NCI-H1930 (cell line): ENCODE measurements around the gene UGT1A1.
"Not testable (repeated sequence)": the region's sequence is repeated elsewhere in the genome, so short reads cannot be mapped to it uniquely, and the experiment has no call there.

Experiments
- DNase-seq, 2 experiments: peaks; one replicate each; lab custom pipeline; 2025; lab: John Stamatoyannopoulos, UW

Gene UGT1A1

GRCh38 chr2:233760043-233760442 lies at the start of gene UGT1A1:
Gene UGT1A1, plus strand, starts transcription at chr2:233760270. Its CDS starts 18 bp downstream, at chr2:233760288.
- no peak for DNase-seq

DNA sequence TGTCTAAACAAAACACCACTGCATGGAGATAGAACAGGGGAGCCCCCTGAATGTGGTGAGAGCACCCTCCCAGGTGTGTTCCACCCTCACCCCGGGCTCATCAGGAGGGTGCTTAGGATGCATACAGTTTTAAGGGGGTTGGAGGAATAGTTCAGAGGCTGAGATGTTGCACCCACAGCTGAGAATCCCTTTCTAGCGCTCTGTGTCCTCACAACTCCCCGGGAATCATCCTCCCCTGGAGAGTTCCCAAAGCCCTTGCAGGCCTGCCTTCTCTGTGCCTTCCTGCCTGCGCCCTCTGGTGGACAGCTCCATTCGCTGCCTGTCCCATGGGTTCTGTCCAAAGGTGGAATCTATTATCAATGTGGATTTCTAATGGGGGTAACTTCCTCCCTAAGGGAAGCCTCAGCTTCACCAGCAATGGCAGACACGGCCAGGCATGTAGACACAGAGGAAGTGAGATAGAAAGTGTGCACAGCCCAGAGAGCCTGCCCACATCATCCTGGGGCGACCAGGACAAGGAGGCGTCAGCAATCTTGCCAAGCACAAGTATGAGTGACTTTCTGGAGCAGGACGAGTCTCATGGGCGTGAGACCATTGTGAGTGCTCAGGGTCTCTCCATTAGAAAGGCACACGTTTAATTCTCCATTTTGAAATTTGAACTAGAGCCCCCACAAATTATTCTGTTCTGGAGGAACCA lies 48.6 kb upstream of the UGT1A1 start:
- DNase-seq: peak; percentile 13 to 47

DNA sequence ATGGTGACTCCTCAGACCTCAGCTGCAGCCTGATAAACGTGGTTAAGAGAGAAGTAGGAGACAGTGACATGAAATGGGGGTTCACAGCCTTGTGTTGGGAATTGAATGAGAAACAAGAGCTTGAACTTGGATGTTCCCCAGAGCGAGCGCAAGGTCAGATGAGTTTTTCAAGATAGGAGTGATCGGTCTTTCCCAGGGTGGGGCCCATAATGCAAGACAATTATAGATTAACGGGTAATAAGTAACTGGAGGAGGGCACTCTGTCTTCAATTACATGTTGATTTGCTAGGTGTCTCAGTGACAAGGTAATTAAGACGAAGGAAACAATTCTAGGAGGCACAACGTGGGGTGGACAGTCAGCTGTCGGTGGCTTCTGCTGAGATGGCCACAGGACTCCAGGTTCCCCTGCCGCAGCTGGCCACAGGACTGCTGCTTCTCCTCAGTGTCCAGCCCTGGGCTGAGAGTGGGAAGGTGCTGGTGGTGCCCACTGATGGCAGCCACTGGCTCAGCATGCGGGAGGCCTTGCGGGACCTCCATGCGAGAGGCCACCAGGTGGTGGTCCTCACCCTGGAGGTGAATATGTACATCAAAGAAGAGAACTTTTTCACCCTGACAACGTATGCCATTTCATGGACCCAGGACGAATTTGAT lies 47.3 kb upstream of the UGT1A1 start, which contains the start of gene UGT1A5:
Gene UGT1A5 (plus strand): TSS at position 297 of the 651 bp plus-strand sequence. CDS start 85 bp downstream, at position 382.
- DNase-seq: no peak

DNA sequence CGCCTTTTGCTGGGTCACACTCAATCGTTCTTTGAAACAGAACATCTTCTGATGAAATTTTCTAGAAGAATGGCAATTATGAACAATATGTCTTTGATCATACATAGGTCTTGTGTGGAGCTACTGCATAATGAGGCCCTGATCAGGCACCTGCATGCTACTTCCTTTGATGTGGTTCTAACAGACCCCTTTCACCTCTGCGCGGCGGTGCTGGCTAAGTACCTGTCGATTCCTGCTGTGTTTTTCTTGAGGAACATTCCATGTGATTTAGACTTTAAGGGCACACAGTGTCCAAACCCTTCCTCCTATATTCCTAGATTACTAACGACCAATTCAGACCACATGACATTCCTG lies 46.8 kb upstream of the UGT1A1 start:
- no peak for DNase-seq

DNA sequence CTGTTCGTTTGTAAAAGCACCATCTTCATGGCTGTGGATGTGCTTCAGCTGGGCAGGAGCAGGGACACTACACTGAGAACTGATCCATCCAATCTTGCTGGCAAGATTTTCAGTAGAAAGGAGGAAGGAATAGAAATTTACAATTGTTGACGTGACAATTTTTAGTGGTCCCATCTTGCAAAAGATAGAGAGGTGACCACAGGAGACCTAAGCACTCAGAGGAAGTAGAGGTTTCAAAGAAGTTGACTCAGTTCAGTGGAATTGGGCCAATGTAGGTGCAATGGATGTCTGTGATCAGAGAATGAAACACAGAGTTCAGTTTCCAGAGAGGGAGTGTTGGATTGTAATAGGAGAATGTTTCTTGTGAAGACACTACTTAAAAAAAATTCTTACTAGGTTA lies 45.9 kb upstream of the UGT1A1 start:
- DNase-seq: no peak

DNA sequence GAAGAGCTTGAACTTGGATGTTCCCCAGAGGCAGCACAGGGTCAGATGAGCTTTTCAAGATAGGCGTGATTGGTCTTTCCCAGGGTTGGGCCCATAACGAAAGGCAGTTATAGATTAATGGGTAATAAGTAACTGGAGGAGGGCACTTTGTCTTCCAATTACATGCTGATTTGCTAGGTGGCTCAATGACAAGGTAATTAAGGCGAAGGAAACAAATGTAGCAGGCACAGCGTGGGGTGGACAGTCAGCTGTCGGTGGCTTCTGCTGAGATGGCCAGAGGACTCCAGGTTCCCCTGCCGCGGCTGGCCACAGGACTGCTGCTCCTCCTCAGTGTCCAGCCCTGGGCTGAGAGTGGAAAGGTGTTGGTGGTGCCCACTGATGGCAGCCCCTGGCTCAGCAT lies 41.5 kb upstream of the UGT1A1 start, which contains the start of gene UGT1A4:
Gene UGT1A4 (plus strand): TSS at position 185 of the 400 bp plus-strand sequence. CDS start 85 bp downstream, at position 270.
- no peak for DNase-seq

- DNase-seq: no peak
These were observed 31.3 kb upstream of the UGT1A1 start, which contains the start of gene UGT1A3 for GRCh38 chr2:233728723-233729301. Gene UGT1A3, plus strand, starts transcription at chr2:233729042. Its CDS starts 85 bp downstream, at chr2:233729127.

DNA sequence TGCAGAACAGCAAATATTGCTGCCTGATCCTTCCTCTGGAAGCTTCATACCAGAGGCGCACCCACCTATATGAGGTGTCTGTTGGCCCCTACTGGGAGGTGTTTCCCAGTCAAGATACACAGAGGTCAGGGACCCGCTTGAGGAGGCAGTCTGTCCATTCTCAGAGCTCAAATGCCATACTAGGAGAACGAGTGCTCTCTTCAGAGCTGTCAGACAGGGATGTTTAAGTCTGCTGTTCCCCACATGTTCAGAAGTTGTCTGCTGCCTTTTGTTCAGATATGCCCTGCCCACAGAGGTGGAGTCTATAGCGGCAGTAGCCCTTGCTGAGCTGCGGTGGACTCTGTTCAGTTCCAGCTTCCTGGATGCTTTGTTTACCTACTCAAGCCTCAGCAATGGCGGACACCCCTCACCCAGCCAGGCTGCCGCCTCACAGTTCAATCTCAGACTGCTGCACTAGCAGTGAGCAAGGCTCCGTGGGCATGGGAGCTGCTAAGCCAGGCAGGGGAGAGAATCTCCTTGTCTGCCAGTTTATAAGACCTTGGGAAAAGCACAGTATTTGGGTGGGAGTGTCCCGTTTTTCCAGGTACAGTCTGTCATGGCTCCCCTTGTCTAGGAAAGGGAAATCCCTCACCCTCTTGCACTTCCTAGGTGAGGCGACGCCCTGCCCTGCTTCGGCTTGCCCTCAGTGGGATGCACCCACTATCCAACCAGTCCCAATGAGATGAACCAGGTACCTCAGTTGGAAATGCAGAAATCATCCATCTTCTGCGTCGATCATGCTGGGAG lies 23.0 kb upstream of the UGT1A1 start:
- not testable (repeated sequence) for DNase-seq

- no peak for DNase-seq
These were observed 19.2 kb upstream of the UGT1A1 start for GRCh38 chr2:233740870-233741269.

DNA sequence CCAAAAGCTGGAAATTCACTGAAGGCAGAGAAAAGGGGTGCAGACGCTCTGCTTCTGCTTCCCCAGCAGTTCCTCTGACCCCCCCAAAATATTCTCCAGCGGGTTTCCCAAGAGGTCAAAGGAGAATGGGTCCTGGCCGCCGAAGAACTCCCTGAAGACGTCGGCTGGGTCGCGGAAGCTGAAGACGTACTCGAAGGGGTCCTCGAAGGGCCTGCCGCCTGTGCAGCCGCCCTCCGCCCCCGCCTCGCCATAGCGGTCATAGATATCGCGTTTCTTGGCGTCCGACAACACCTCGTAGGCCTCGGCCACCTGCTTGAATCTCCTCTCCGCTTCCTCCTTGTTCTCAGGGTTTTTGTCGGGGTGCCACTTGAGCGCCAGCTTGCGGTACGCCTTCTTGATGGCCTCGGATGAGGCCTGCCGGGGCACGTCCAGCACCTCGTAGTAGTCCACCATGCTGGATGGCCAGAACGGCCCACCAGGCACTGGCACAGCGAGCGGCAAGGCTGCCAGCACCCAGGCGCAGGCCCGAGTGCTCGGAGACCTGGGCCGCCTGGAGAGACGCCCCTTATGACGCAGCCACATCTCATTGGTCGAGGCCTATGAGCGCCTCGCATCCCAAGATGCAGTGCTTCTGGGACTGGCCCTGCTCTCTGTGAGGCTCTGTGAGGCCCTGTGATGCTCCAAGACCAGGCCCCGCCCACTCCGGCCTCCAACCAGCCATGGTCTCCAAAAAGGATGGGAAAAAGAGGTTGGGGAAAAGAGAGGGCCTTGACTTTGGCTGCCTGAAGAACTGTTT lies 16.4 kb upstream of the UGT1A1 start:
- no peak for DNase-seq

DNA sequence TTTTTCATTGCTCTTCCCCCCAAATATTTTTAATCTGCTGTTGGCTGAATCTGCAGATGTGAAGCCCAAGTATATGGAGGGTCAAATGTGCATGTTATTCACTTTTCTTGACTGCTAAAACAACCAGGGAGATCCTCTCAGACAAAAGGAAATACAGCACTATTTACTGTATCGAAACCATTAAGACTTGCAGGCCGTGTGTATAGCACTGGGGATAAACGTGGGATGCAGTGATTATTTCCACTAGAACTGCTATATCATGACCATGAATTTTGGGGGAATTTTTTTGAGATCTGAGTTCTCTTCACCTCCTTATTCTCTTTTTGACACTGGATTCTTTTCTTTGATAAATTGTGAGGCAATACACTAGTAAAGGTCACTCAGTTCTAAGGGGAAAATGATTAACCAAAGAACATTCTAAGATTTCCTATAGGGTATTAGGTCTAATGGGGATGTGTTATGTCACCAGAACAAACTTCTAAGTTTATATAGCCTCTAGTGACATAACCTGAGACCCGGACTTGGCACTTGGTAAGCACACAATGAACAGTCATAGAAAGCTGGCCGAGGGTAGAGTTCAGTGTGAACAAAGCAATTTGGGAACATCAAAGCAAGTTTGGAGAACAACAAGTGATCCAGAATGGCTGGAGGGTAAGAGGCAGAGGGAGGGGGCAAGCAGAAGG lies 14.9 kb upstream of the UGT1A1 start:
- no peak for DNase-seq

- not testable (repeated sequence) for DNase-seq
These were observed 14.2 kb upstream of the UGT1A1 start for GRCh38 chr2:233745838-233746237.

DNA sequence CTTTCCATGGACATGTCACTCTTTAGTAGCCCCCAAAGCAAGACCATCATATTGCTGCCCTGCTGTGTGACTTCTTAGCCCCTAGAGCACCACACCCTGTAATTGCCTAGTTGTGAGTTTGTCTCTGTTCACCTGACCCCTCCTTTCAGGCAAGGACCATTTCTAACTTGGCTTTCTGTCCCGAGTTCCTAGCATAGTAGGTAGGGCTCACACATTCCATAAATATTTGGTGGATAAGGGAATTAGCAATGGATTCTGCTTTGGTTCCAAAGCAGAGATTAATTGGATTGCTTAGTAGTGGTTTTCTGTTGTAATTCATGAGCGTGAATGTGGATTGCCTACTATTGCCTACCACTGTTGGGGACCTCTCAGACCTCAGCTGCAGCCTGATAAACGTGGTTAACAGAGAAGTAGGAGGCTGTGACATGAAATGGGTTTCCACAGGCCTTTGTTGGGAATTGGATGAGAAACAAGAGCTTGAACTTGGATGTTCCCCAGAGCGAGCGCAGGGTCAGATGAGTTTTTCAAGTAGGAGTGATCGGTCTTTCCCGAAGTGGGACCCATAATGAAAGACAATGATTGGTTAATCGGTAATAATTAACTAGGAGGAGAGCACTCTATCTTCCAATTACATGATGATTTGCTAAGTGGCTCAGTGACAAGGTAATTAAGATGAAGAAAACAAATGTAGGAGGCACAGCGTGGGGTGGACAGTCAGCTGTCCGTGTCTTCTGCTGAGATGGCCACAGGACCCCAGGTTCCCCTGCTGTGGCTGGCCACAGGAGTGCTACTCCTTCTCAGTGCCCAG lies 13.4 kb upstream of the UGT1A1 start:
- no peak for DNase-seq

DNA sequence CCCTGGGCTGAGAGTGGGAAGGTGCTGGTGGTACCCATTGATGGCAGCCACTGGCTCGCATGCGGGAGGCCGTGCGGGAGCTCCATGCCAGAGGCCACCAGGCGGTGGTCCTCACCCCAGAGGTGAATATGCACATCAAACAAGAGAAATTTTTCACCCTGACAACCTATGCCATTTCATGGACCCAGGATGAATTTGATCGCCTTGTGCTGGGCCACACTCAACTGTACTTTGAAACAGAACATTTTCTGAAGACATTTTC lies 12.9 kb upstream of the UGT1A1 start:
- DNase-seq: no peak

GRCh38 chr2:233750689-233751088 lies 9.4 kb upstream of the UGT1A1 start:
- DNase-seq: not testable (repeated sequence)

DNA sequence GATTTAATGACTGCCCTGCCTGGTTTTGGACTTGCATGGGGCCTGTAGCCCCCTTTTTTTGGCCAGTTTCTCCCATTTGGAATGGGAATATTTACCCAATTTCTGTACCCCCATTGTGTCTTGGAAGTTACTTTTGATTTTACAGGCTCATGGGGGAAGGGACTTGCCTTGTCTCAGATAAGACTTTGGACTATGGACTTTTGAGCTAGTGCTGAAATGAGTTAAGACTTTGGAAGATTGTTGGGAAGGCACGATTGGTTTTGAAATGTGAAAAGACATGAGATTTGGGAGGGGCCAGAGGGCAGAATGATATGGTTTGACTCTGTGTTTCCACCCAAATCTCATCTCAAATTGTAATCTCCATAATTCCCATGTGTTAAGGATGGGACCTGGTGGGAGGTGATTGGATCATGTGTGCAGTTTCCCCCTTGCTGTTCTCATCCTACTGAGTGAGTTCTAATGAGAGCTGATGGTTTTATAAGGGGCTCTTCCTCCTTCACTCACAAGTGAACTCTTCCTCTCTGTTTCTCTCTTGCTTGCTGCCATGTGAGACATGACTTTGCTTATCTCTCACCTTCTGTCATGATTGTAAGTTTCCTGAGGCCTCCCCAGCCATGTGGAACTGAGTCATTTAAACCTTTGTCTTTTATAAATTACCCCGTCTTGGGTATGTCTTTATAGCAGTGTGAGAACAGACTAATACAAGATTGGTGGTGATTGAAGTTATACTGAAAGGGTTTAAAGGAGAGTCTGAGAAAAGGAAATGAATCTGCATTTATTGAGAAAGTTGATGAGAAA lies 8.7 kb upstream of the UGT1A1 start:
- DNase-seq: not testable (repeated sequence)

- no peak for DNase-seq
These were observed 5.0 kb upstream of the UGT1A1 start for GRCh38 chr2:233754872-233755611.

- no peak for DNase-seq
These were observed 3.5 kb upstream of the UGT1A1 start for GRCh38 chr2:233756429-233757081.
